Measurements from ENCODE around the gene KRT20.
A peak's percentile ranks its signal among the peaks of the same experiment; 100 is the strongest.

The KRT20 gene

DNA sequence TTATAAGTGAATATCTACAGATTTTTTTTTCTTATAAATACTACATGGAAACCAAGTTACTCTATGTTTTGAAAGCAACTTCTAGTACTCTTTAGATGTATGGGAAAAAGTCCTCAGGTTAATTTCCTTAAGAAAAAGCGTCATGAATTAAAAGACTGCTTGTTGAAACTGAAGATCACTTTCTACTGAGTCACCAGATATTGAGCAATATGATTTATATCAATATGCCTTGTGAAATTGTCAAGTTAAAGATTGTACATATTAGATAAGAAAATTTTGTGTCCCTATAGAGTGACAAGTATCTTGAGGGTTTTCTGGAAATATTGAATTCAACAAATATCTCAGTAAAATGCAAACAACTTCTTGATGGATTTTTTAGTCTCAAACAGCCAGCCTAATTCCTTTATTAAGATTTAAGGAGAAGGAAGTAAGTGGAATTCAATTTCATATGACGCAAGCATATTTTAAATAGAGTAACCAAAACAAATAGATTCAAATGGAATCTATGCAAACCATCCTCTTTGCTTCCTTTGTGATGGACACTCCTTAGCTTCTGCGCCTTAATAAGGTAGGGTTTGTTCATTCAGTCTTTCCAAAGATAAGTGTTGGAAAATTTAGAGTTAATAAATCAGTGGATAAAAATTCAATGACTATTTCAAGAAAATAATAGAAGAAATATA lies 34.6 kb downstream of the KRT20 start:
- no peak for DNase-seq

GRCh38 chr17:40849723-40850122 lies 35.3 kb downstream of the KRT20 start:
- DNase-seq: no peak

DNA sequence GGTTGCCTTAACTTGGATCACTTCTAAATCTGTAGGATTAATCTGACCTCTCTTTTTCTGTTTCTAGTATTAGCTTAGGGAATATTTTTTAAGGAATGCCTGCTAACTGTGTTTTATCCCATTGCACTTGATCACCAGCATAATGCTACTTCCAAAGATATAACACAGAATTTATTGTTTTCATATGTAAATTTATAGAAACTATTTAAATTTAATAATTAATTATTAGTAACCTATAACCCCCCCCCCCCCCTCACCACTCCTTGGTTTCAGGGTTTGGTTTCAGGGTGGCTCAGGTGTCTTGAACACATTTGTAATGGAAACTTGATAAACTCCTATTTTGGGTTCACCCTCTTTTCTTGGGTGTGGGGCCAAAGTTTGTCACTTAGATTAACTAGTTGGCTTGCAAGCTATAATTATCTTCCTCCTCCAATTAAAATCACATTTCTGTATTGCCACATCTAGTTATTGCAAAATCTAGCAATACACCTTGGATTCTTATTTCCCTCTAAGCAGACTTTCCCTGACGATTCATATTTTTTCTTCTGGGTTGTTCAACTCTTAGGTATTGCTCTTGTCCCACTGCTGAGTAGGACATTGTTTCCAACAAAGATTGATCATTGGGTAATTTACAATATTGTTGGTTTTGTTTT lies 36.3 kb downstream of the KRT20 start:
- DNase-seq: no peak

DNA sequence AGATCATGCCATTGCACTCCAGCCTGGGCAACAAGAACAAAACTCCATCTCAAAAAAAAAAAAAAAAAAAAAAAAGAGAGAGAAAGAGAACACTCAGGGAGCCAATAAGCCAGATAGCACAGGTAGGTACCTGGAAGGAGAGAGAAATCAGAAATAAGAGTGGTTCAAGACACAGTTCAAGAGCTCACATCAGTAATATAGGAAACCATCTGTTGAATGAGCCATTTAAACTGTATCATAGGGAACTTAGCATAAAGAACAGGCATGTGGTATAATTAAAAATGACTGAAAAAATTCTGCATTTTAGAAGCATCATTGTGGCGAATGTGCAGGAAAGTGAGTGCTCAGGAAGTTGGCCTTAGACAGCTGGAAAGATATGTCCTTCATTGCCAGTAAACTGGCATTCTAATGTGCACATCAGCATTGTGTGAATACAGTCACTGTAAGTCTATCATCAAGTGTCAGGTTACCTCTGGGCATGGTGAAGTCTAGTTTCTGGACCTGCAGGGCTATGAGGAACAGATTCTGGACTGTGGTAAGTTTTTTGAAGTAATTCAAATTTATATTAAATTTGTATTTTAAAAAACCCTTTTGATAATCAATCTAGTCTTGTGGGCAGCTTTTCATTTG lies 38.4 kb downstream of the KRT20 start:
- no peak for DNase-seq

GRCh38 chr17:40844671-40845107 lies 40.4 kb downstream of the KRT20 start:
- DNase-seq: no peak

- no peak for DNase-seq
These were observed 41.8 kb downstream of the KRT20 start for GRCh38 chr17:40843242-40843641.

DNA sequence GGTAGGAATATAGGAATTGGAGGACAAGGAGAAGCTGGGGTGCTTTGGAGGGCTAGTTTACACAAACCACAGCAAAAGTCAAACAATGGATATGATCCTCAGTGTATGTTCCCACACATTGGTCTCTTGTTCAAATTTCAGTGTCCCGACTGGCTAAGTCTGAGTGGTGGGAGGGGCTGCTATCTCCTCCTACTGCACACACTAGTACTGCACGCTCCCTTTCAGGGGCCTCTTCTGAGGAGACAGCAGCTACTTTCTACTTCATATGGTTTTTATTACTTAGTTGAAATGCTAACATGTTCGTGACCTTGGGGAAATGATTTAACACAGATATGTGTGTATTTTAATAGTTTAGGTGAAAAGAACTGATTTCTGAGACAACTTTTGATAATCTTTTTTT lies 43.8 kb downstream of the KRT20 start:
- DNase-seq: no peak

- no peak for DNase-seq
These were observed 45.8 kb downstream of the KRT20 start for GRCh38 chr17:40839194-40839593.

- DNase-seq: no peak
These were observed 49.0 kb downstream of the KRT20 start for GRCh38 chr17:40836020-40836419.

DNA sequence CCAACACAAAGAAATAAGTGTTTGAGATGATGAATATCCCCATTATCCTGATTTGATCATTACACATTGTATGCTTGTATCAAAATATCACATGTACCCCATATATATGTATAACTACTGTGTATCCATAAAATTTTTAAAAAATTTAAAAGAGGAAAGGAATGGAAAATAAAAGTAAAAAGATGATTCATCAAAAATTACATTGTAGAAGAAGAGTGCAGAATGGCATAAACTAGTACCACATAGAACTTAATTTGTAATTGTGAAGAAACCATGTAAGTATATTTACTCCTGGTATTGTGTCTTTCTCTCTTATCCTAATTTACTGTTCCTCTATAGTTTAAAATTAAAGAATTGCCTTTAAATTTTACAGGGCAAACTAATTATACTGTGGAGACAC lies 51.2 kb downstream of the KRT20 start:
- DNase-seq: no peak

DNA sequence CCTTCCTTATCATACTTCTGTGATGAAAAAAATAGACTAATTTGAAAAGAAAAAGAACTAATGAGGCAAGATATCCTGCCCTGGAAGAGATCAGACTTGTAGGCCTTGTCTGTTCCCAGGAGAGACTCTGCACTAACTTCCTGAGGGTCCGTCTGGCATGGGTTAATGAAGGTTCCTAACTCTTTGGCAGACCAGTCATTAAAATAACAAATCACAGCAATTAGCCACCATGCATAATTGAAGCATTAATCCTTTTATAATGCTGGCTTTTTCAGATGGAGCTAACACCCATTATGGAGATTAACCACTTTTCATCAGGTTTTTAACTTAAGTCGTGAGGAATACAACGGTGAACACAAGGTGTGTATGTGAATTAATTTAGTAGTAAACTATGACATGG lies 52.2 kb downstream of the KRT20 start:
- DNase-seq: no peak

DNA sequence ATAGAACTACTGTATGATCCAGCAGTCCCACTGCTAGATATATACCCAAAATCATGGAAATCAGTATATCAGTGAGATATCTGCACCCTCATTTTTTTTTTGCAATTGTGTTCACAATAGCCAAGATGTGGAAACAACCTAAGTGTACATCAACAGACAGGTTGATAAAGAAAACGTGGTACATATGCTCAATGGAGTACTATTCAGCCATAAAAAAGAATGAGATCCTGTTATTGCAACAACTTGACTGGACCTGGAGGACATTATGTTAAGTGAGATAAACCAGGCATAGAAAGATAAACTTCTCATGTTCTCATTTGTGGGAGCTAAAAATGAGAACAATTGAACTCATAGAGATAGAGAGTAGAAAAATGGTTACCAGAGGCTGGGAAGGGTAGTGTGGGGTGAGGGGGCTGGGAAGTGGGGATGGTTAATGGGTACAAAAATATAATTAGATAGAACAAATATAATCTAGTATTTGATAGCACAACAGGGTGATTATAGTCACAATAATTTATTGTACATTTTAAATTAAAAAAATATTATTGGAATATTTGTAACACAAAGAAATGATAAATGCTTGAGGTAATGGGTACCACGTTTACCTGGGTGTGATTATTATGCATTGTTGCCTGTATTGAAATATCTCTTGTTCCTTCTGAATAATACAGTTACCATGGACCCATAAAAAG lies 54.8 kb downstream of the KRT20 start:
- no peak for DNase-seq

DNA sequence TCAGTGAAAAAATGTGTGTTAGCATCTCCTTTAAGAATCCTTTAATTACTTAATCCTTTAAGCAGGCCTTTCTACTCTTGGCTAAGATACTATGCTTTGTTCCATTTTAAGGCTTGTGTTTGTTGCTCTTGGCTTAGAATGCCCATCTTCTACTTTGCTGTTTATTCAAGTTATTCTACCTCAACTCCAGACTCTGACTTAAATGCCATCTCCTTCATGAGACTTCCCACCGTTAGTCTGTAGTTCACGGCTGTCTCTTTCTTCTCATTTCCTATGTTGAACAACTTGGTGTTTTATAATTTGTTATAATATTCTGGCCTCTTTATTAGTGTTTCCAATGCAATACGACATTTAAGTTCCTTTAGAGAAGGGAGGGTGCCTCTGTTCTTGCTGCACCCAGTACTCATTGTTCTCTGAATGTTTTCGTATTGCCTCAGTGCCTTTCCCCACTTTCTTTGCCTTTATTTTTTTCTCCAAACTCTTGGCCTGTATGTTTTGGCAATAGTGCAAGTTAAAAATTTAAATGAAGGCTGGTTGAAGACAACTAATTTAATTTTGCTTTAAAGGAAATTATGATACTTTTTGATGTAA lies 56.5 kb downstream of the KRT20 start:
- DNase-seq: no peak

DNA sequence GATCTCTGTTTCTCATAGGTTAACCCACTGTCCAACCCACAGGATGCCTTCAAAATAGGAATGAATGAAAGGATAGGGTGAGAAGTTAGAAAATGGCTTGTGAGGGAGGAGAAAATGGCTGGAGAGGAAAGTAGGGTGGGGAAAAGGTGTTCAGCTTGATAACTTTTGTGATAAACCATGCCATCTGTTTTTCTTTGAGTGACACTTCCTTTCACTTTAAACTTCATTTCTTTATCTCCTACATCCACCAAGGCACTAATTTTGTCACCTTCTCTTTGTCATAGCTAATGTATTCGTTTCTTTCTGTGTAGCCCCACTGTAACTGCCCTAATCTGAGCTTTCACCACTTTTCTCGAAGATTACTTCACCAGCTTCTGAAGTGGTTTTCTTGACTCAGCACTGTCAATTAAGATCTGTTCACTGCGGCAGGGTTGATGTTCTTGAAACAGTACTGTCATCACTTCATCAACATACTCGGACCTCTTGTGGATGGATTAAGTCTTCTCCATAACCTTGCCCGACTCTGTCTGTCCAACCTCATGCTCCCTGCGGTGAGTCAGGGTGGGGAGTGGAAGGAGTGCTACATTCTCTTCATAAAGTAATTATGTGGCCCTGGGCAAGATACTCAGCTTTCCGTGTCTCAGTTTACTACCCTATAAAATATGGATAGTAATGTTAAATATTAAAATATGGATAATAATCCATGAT lies 57.1 kb downstream of the KRT20 start:
- peak in 1 of 2 experiments; percentile 11 for DNase-seq

All from AML-193 (cell line).